Measurements from ENCODE around the gene RABEP1. TPM values are rescaled to one million over a fixed set of nuclear protein-coding genes. Genes with fewer than 3 reads are reported as not detected.

Gene RABEP1
- total and polyA plus RNA-seq, 8 donors = 12.1 to 89.7 (median 19.8) TPM

GRCh38 chr17:5344914-5345313 is 62.8 kb downstream of the RABEP1 start:
- no peak for DNase-seq
- no peak overlapping the region for H3K4me3 ChIP-seq
- TF ChIP-seq CTCF (IDR thresholded peaks at IDR 0.05) (no peak), EP300 (IDR thresholded peaks at IDR 0.05) (no peak), POLR2A (IDR thresholded peaks at IDR 0.05) (no peak), POLR2AphosphoS5 (IDR thresholded peaks at IDR 0.05) (no peak)
- H3K4me1 ChIP-seq = no peaks in the 10 kb centered on the region
- intact Hi-C loops (cut with DNase I; ENCODE audit: low total_unique reads) = no loop called here
- H3K36me3 ChIP-seq = peaks cover 13 to 70% (median 62%) of the 10 kb centered on the region in 4 donors
- no peaks in the 10 kb centered on the region for H3K27me3 ChIP-seq
- no peak overlapping the region for H3K27ac ChIP-seq
- WGBS, 5 donors = 94 to 96% (median 94%) methylated on average over 9 of the region's 9 CpGs
- H3K9me3 ChIP-seq = no peaks in the 10 kb centered on the region

GRCh38 chr17:5352681-5353289 is 70.7 kb downstream of the RABEP1 start:
- no peaks in the 10 kb centered on the region for H3K27me3 ChIP-seq
- TF ChIP-seq CTCF (IDR thresholded peaks at IDR 0.05) (no peak), POLR2AphosphoS5 (IDR thresholded peaks at IDR 0.05) (no peak), POLR2A (IDR thresholded peaks at IDR 0.05) (no peak), EP300 (IDR thresholded peaks at IDR 0.05) (no peak)
- no peaks in the 10 kb centered on the region for H3K4me1 ChIP-seq
- peaks cover 38 to 100% (median 99%) of the 10 kb centered on the region in 4 donors for H3K36me3 ChIP-seq
- H3K4me3 ChIP-seq = no peak overlapping the region
- DNase-seq = no peak
- intact Hi-C loops (cut with DNase I; ENCODE audit: low total_unique reads) = no loop called here
- H3K9me3 ChIP-seq = no peaks in the 10 kb centered on the region
- WGBS, 5 donors = 85 to 96% (median 92%) methylated on average over 4 of the region's 4 CpGs
- no peak overlapping the region for H3K27ac ChIP-seq

- intact Hi-C loops (cut with DNase I; ENCODE audit: low total_unique reads) = no loop called here
- peaks cover 39 to 100% (median 99%) of the 10 kb centered on the region in 4 donors for H3K36me3 ChIP-seq
- H3K27ac ChIP-seq = no peak overlapping the region
- TF ChIP-seq POLR2AphosphoS5 (IDR thresholded peaks at IDR 0.05) (no peak), CTCF (IDR thresholded peaks at IDR 0.05) (no peak), POLR2A (IDR thresholded peaks at IDR 0.05) (no peak), EP300 (IDR thresholded peaks at IDR 0.05) (no peak)
- H3K9me3 ChIP-seq = no peaks in the 10 kb centered on the region
- no peaks in the 10 kb centered on the region for H3K27me3 ChIP-seq
- 84 to 91% (median 84%) methylated on average over 2 of the region's 2 CpGs for WGBS, 5 donors
- no peak overlapping the region for H3K4me3 ChIP-seq
- no peak for DNase-seq
- H3K4me1 ChIP-seq = no peaks in the 10 kb centered on the region
Observed at GRCh38 chr17:5354310-5354709, 72.2 kb downstream of the RABEP1 start.

GRCh38 chr17:5354886-5355415 is 72.9 kb downstream of the RABEP1 start:
- no peak overlapping the region for H3K4me3 ChIP-seq
- intact Hi-C loops (cut with DNase I; ENCODE audit: low total_unique reads) = no loop called here
- no peaks in the 10 kb centered on the region for H3K27me3 ChIP-seq
- TF ChIP-seq POLR2AphosphoS5 (IDR thresholded peaks at IDR 0.05) (no peak), CTCF (IDR thresholded peaks at IDR 0.05) (no peak), POLR2A (IDR thresholded peaks at IDR 0.05) (no peak), EP300 (IDR thresholded peaks at IDR 0.05) (no peak)
- no peak for DNase-seq
- 72 to 80% (median 73%) methylated on average over 2 of the region's 2 CpGs for WGBS, 5 donors
- H3K9me3 ChIP-seq = no peaks in the 10 kb centered on the region
- H3K27ac ChIP-seq = peak overlapping the region in 1 of 5 donors; percentile 22
- H3K4me1 ChIP-seq = no peaks in the 10 kb centered on the region
- H3K36me3 ChIP-seq = peaks cover 39 to 97% (median 97%) of the 10 kb centered on the region in 4 donors
